ENCODE results near the gene CKS1B.
"Not testable (repeated sequence)": the region's sequence is repeated elsewhere in the genome, so short reads cannot be mapped to it uniquely, and the experiment has no call there.

CKS1B gene

GRCh38 chr1:154978360-154978759 lies 3.9 kb downstream of the CKS1B start:
- DNase-seq (ENCODE audit: low spot score) = no peak
- no peak overlapping the region for H3K4me3 ChIP-seq
- H3K27ac ChIP-seq = no peak overlapping the region
- no peak for TF ChIP-seq CTCF (IDR thresholded peaks at IDR 0.05)

- Histone ChIP-seq H3K27ac (no peak overlapping the region), H3K4me3 (peak overlapping the region; percentile 63)
- TF ChIP-seq CTCF (IDR thresholded peaks at IDR 0.05) = no peak
- no peak for DNase-seq (ENCODE audit: low spot score)
Observed at GRCh38 chr1:154982341-154982740, 7.9 kb downstream of the CKS1B start.

GRCh38 chr1:154982897-154983648 lies 8.6 kb downstream of the CKS1B start, which contains the start of gene FLAD1:
Gene FLAD1, plus strand, starts transcription at chr1:154983344. Its CDS starts 351 bp downstream, at chr1:154983695.
- TF ChIP-seq CTCF (IDR thresholded peaks at IDR 0.05) = no peak
- peak; percentile 97 for DNase-seq (ENCODE audit: low spot score)
- Histone ChIP-seq H3K27ac (peak within 1 kb of the TSS; percentile 24 to 62), H3K4me3 (peak within 1 kb of the TSS; percentile 63)

- no peak for DNase-seq (ENCODE audit: low spot score)
- H3K4me3 ChIP-seq = peak overlapping the region; percentile 63
- TF ChIP-seq CTCF (IDR thresholded peaks at IDR 0.05) = no peak
- peak overlapping the region; percentile 24 to 50 for H3K27ac ChIP-seq
Observed at GRCh38 chr1:154983776-154984466, 9.4 kb downstream of the CKS1B start.

GRCh38 chr1:154986736-154987135 lies 12.3 kb downstream of the CKS1B start:
- not testable (repeated sequence) for H3K27ac ChIP-seq; H3K4me3 ChIP-seq; DNase-seq (ENCODE audit: low spot score)

- no peak for DNase-seq (ENCODE audit: low spot score)
- H3K4me3 ChIP-seq = no peak overlapping the region
- H3K27ac ChIP-seq = no peak overlapping the region
- TF ChIP-seq CTCF (IDR thresholded peaks at IDR 0.05) = no peak
Observed at GRCh38 chr1:154987326-154987725, 12.8 kb downstream of the CKS1B start.

- Histone ChIP-seq H3K27ac (no peak overlapping the region), H3K4me3 (no peak overlapping the region)
- no peak for DNase-seq (ENCODE audit: low spot score)
- TF ChIP-seq CTCF (IDR thresholded peaks at IDR 0.05) = no peak
Observed at GRCh38 chr1:154988058-154988954, 13.8 kb downstream of the CKS1B start.

Measured in coronary artery (tissue), 2 donors.